GM18526 (cell line): ENCODE measurements around the gene PEX7.

Experiments
- POLR2A ChIP-seq: IDR thresholded peaks from 3 replicates; pipeline ENCODE4 v1.6.1; 2011; ENCODE audit not compliant: insufficient read length; ENCODE audit errors: extremely low read depth

PEX7 gene

GRCh38 chr6:136809091-136809860 lies 13.1 kb upstream of the PEX7 start:
- no peak for TF ChIP-seq POLR2A

DNA sequence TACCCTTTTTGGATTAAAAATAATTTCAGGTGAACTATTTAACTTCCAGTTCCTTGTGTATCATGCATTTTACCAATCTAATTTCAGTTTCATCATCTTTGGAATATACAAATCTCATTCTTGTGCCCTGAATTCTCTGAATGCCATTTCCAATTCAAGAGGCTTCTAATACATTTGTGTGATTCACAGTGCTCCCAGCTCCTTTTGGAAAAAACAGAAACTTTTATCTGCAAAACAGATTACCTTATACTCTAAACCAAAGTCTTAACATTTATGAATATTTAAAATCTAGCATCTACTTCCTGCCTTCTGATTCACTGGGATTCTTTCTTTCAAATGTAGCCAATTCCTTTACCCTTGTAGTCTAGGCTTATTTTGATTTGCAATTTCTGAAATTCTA lies 11.1 kb upstream of the PEX7 start:
- no peak for TF ChIP-seq POLR2A

GRCh38 chr6:136812174-136812573 lies 10.2 kb upstream of the PEX7 start:
- TF ChIP-seq POLR2A = no peak

GRCh38 chr6:136816656-136817055 lies 5.7 kb upstream of the PEX7 start:
- TF ChIP-seq POLR2A = no peak

GRCh38 chr6:136820561-136820960 lies 1.8 kb upstream of the PEX7 start:
- no peak for TF ChIP-seq POLR2A

GRCh38 chr6:136822046-136822375 lies 381 bp upstream of the PEX7 start:
- TF ChIP-seq POLR2A = no peak

DNA sequence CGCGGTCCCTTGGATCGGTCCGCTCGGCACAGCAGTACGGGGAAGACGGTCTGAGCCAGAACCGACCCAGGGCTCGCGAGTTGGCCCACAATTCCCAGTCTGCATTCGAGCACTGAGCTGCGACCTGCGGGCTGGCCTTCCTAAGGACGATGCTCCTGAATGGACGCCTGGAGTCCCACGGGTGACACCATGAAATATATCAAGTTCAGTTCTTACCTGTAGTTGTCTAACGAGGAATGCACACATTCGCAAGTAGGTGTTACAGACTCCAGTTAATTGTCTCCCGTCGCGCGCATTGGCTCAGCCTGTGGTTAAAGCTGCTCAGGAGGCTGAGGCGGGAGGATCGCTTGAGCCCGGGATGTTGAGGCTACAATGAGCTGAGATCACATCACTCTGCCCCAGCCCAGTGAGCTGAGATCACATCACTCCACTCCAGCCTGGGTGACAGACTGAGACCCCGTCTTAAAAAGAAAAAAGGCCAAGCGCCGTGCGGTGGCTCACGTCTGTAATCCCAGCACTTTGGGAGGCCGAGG lies 802 bp downstream of the PEX7 start:
- TF ChIP-seq POLR2A = no peak

DNA sequence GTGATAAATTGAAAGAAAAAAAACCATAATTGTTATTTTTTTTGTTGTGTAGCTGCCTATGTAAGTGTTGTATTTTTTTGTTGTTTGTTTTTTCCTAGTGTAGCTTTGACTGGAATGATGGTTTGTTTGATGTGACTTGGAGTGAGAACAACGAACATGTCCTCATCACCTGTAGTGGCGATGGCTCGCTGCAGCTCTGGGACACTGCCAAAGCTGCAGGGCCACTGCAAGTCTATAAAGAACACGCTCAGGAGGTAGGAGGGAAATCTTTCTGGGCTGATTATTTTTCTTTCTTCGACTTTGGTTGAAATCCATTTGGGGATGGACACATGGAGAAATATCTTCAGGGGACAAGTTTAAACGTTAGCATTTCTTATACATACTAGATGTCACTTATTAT lies 3.8 kb downstream of the PEX7 start:
- no peak for TF ChIP-seq POLR2A

DNA sequence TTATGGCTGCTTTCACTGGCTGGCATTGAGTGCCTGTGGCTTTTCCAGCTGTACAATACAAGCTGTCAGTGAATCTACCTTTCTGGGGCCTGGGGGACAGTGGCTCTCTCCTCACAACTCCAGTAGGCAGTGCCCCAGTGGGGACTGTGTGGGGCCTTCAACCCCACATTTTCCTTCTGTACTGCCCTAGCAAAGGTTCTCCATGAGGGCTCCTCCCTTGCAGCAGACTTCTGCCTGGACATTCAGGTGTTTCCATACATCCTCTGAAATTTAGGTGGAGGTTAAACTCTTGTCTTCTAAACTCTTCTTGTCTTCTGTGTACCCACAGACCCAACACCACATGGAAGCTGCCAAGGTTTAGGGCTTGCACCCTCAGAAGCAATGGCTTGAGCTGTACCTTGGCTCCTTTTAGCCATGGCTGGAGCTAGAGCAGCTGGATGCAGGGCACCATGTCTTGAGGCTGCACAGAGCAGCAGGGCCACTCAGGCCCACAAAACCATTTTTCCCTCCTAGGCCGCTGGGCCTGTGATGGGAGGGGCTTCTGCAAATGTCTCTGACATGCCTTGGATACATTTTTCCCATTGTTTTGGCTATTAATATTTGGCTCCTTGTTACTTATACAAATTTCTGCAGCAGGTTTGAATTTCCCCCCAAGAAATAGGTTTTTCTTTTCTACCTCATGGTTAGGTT lies 9.6 kb downstream of the PEX7 start:
- TF ChIP-seq POLR2A = no peak

- no peak for TF ChIP-seq POLR2A
Observed at GRCh38 chr6:136840276-136841001, 18.0 kb downstream of the PEX7 start.

DNA sequence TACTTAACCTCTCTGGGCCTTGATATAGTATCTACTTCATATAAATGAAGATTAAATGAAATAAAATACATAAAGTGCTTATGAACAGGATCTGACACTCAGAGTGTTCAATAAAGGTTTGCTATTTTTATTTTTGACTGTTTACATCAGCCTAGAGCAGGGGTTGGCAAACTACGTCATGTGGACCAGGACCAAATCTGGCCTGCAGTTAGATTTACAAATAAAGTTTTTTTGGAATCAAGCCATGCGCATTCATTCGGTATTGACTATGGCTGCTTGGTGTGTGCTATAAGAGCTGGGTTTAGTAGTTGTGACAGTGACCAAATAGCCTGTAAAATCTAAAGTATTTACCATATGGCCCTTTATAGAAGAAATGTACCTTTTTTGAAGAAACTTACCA lies 20.8 kb downstream of the PEX7 start:
- no peak for TF ChIP-seq POLR2A

GRCh38 chr6:136846046-136846445 lies 23.7 kb downstream of the PEX7 start:
- no peak for TF ChIP-seq POLR2A

- no peak for TF ChIP-seq POLR2A
Observed at GRCh38 chr6:136859430-136859829, 37.0 kb downstream of the PEX7 start.

DNA sequence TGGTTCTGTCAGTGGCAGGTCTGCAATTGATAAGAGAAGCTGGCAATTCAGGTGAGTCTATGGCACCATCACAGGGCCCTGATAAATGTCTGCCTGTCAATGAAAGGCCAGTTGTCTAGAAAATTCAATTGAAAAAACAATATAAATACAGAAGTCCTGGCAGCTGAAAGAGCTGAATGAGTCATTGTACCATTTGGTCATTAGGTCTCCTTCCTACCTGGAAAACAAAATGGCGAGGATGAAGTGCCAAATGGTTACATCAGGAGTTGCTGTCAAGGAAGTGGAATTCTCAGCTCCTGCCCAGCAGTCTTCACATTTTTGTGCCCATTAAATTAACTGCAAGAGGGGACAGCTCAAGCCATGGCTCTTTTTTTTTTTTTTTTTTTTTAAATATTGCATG lies 37.7 kb downstream of the PEX7 start:
- no peak for TF ChIP-seq POLR2A

DNA sequence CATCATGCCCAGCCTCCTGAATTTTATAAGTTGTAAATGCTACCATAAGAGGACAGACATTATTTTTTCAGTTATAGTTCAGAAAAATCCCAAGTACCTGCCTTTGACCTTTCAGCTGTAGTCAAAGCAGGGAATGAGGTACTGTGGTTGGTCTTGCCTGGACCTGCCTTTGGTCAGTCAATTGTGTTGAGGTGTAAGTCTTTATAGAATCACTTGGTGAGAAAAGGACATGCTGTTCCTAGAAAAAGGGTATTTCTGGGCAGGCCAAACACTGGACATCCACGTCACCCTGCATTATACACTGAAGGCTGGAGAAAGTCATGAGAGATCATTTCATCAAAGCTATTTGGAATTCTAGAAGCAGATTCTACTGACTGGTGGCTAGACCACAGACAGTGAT lies 40.3 kb downstream of the PEX7 start:
- TF ChIP-seq POLR2A = no peak

DNA sequence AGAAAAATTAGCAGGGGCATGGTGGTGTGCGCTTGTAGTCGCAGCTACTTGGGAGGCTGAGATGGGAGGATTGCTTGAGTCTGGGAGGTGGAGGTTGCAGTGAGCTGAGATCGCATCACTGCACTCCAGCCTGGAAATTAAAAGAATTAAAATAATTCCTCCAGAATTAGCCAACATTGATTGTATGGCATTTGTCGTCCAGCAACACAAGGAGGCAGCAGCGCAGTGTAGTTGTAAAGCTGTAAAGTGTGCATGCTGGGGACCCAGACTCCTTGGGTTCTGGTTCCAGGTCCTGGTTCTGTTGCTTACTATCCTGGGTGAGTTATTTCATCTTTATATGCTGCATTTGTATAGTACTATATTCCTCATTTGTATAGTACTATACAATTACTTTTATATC lies 41.4 kb downstream of the PEX7 start:
- no peak for TF ChIP-seq POLR2A
